ENCODE results near the gene EXOC3L2. TPM values are rescaled to one million over a fixed set of nuclear protein-coding genes. Genes with fewer than 3 reads are reported as not detected.

The EXOC3L2 gene
- polyA plus RNA-seq, 1 of the 3 experiments (the other 2 are of a cell fraction): 0.02 TPM

- H3K4me2 ChIP-seq: no peak overlapping the region
- no peaks in the 10 kb centered on the region for H3K9me3 ChIP-seq
- H3K27ac ChIP-seq (ENCODE audit: low read depth in 2 of 2, low read length in 1 of 2): no peak overlapping the region
- no peaks in the 10 kb centered on the region for H3K36me3 ChIP-seq (replicated peaks in 1 of 2; ENCODE audit: control insufficient read depth in 1 of 2, insufficient read depth in 2 of 2, low read length in 1 of 2)
- POLR2A ChIA-PET: interaction anchor here (0.6 kb wide), 1 partner anchor 9 kb away, joined by 3 read pairs; no protein-coding TSS in a partner anchor
- no peak overlapping the region for H3K4me3 ChIP-seq (ENCODE audit: low read depth in 2 of 2, low read length in 1 of 2)
- H3K9me2 ChIP-seq: no peaks in the 10 kb centered on the region
- WGBS (ENCODE audit: low lambda C conversion rate): 80% methylated on average over 13 of the region's 15 CpGs
- no peak overlapping the region for H3K9ac ChIP-seq
- H3K79me2 ChIP-seq (ENCODE audit: insufficient read depth): no peaks in the 10 kb centered on the region
- no peaks in the 10 kb centered on the region for H3F3A ChIP-seq (replicated peaks; ENCODE audit: insufficient read depth)
- TF ChIP-seq FOXJ3 (CRISPR knock-in tag; IDR thresholded peaks at IDR 0.05) (no peak), USF1 (IDR thresholded peaks at IDR 0.05; ENCODE audit: borderline replicate concordance, low read depth) (no peak), REST (IDR thresholded peaks at IDR 0.05; ENCODE audit: low read depth, low read length) (no peak), EZH2phosphoT487 (IDR thresholded peaks at IDR 0.05; ENCODE audit: borderline replicate concordance, low read depth) (no peak), FOSL2 (IDR thresholded peaks at IDR 0.05; ENCODE audit: borderline replicate concordance, low read depth) (no peak), YY1 (IDR thresholded peaks at IDR 0.05; ENCODE audit: low read depth) (no peak), MAX (IDR thresholded peaks at IDR 0.05; ENCODE audit: low read depth) (no peak), ELF1 (IDR thresholded peaks at IDR 0.05) (no peak), NFIC (IDR thresholded peaks at IDR 0.05; ENCODE audit: borderline replicate concordance) (no peak), SIN3A (IDR thresholded peaks at IDR 0.05; ENCODE audit: borderline replicate concordance, low read depth, low read length) (no peak), MEF2A (IDR thresholded peaks at IDR 0.05; ENCODE audit: borderline replicate concordance, low read depth) (no peak), POLR2AphosphoS5 (IDR thresholded peaks at IDR 0.05; ENCODE audit: low read depth, low read length) (no peak), TAF1 (IDR thresholded peaks at IDR 0.05; ENCODE audit: borderline replicate concordance, low read depth, low read length) (no peak), RFX5 (IDR thresholded peaks at IDR 0.05; ENCODE audit: low read length) (no peak), FOXM1 (IDR thresholded peaks at IDR 0.05; ENCODE audit: low read depth) (no peak), PBX3 (IDR thresholded peaks at IDR 0.05) (no peak), ZBTB33 (IDR thresholded peaks at IDR 0.05; ENCODE audit: borderline replicate concordance, low read depth) (no peak)
- no peak overlapping the region for H2AFZ ChIP-seq (ENCODE audit: low read depth)
- CTCF ChIA-PET: interaction anchor here (0.8 to 2.5 kb wide), 5 partner anchors 10 to 175 kb away, joined by 3 to 13 read pairs (median 6); no protein-coding TSS in a partner anchor
- H3K4me1 ChIP-seq (ENCODE audit: control insufficient read depth in 1 of 2, insufficient read depth in 2 of 2, low read depth in 1 of 2, low read length in 1 of 2): peaks cover 0 to 9% of the 10 kb centered on the region in 2 experiments; a peak in 1 of 4 replicates
- H3K27me3 ChIP-seq (ENCODE audit: insufficient read depth): no peaks in the 10 kb centered on the region
- no peak for DNase-seq
- no peaks in the 10 kb centered on the region for H4K20me1 ChIP-seq (ENCODE audit: insufficient read depth)
Observed at GRCh38 chr19:45163751-45164460, 81.3 kb downstream of the EXOC3L2 start.
